Right atrium auricular region (tissue), 2 donors: ENCODE results near the gene SLCO1B1. TPM values are rescaled to one million over a fixed set of nuclear protein-coding genes. Genes with fewer than 3 reads are reported as not detected.

Experiments
- DNase-seq: peaks from one replicate; pipeline ENCODE4 v3.0.0-alpha.2; 2019; ENCODE audit warnings: low spot score
- H3K27ac ChIP-seq, 2 donors: fragments of 200-600 bp; sonication (generic); 1 replicate in 1 of 2; 2 replicates in 1 of 2; pipeline ENCODE4 v1.5.1; 2016 to 2019
- H3K27me3 ChIP-seq, 2 donors: fragments of 200-600 bp; sonication (generic); one replicate each; pipeline versions ENCODE4 v1.5.1 to v1.6.0; 2017 to 2019
- H3K36me3 ChIP-seq: fragments of 200-600 bp; sonication (generic); one replicate; pipeline ENCODE4 v1.5.1; 2016
- H3K4me1 ChIP-seq, 2 donors: fragments of 200-600 bp; sonication (generic); one replicate each; pipeline versions ENCODE4 v1.5.1 to v1.6.0; 2017 to 2019
- H3K4me3 ChIP-seq, 2 donors: fragments of 200-600 bp; sonication (generic); 1 replicate in 1 of 2; 2 replicates in 1 of 2; pipeline ENCODE4 v1.5.1; 2017 to 2019; ENCODE audit warnings: mild to moderate bottlenecking in 1 of 2, moderate library complexity in 1 of 2
- H3K9me3 ChIP-seq, 2 donors: fragments of 200-600 bp; sonication (generic); one replicate each; pipeline ENCODE4 v1.5.1; 2019
- CTCF ChIP-seq, 2 donors: fragments of 200-600 bp; sonication (generic); IDR thresholded peaks; one replicate each; pipeline ENCODE4 v1.5.1; 2019; ENCODE audit warnings: antibody characterized with exemption in 2 of 2
- total RNA-seq, 2 donors: library from RNA; depleted of rRNA; stranded (reverse); fragments of >200 nt; gene quantifications; one replicate each; pipeline ENCODE4 v1.1.0, GENCODE V29; 2016

SLCO1B1 gene
- total RNA-seq, 2 donors from 2014 or later, result not detected

- H3K4me1 ChIP-seq, result no peaks in the 10 kb centered on the region
- H3K9me3 ChIP-seq, result no peaks in the 10 kb centered on the region
- TF ChIP-seq CTCF (IDR thresholded peaks at IDR 0.05), result no peak
- H3K27me3 ChIP-seq, result no peaks in the 10 kb centered on the region
- no peaks in the 10 kb centered on the region for H3K36me3 ChIP-seq
- DNase-seq, result no peak
- no peak overlapping the region for H3K27ac ChIP-seq
- H3K4me3 ChIP-seq, result no peak overlapping the region
These were observed 92.9 kb downstream of the SLCO1B1 start for GRCh38 chr12:21223930-21224329.

- H3K27ac ChIP-seq, result no peak overlapping the region
- DNase-seq, result no peak
- H3K4me3 ChIP-seq, result no peak overlapping the region
- no peaks in the 10 kb centered on the region for H3K27me3 ChIP-seq
- no peaks in the 10 kb centered on the region for H3K36me3 ChIP-seq
- no peak for TF ChIP-seq CTCF (IDR thresholded peaks at IDR 0.05)
- H3K4me1 ChIP-seq, result no peaks in the 10 kb centered on the region
- no peaks in the 10 kb centered on the region for H3K9me3 ChIP-seq
These were observed 103.4 kb downstream of the SLCO1B1 start for GRCh38 chr12:21234395-21234794.

GRCh38 chr12:21239866-21240265 lies 108.9 kb downstream of the SLCO1B1 start:
- peaks cover 0 to 4% of the 10 kb centered on the region in 2 donors for H3K9me3 ChIP-seq
- no peaks in the 10 kb centered on the region for H3K27me3 ChIP-seq
- H3K36me3 ChIP-seq, result no peaks in the 10 kb centered on the region
- H3K4me1 ChIP-seq, result no peaks in the 10 kb centered on the region
- no peak for TF ChIP-seq CTCF (IDR thresholded peaks at IDR 0.05)
- no peak overlapping the region for H3K27ac ChIP-seq
- H3K4me3 ChIP-seq, result no peak overlapping the region
- DNase-seq, result no peak

- Histone ChIP-seq H3K9me3 (no peaks in the 10 kb centered on the region), H3K4me1 (no peaks in the 10 kb centered on the region), H3K27me3 (no peaks in the 10 kb centered on the region), H3K27ac (no peak overlapping the region), H3K36me3 (no peaks in the 10 kb centered on the region), H3K4me3 (no peak overlapping the region)
- DNase-seq, result no peak
- TF ChIP-seq CTCF (IDR thresholded peaks at IDR 0.05), result no peak
These were observed 117.7 kb downstream of the SLCO1B1 start for GRCh38 chr12:21248679-21249078.

GRCh38 chr12:21252070-21252469 lies 121.1 kb downstream of the SLCO1B1 start:
- Histone ChIP-seq H3K4me1 (no peaks in the 10 kb centered on the region), H3K36me3 (no peaks in the 10 kb centered on the region), H3K9me3 (no peaks in the 10 kb centered on the region), H3K4me3 (no peak overlapping the region), H3K27ac (no peak overlapping the region), H3K27me3 (no peaks in the 10 kb centered on the region)
- no peak for TF ChIP-seq CTCF (IDR thresholded peaks at IDR 0.05)
- DNase-seq, result no peak

GRCh38 chr12:21257172-21257571 lies 126.2 kb downstream of the SLCO1B1 start:
- Histone ChIP-seq H3K27me3 (no peaks in the 10 kb centered on the region), H3K4me1 (no peaks in the 10 kb centered on the region), H3K9me3 (peaks cover 0 to 4% of the 10 kb centered on the region in 2 donors), H3K4me3 (no peak overlapping the region), H3K36me3 (no peaks in the 10 kb centered on the region), H3K27ac (no peak overlapping the region)
- DNase-seq, result no peak
- no peak for TF ChIP-seq CTCF (IDR thresholded peaks at IDR 0.05)
